DND-41 (cell line): ENCODE results near the gene MEI1.
"Not testable (repeated sequence)": the region's sequence is repeated elsewhere in the genome, so short reads cannot be mapped to it uniquely, and the experiment has no call there.

Experiments
- ATAC-seq: fragments of 200-7000 bp; cut with Tn5 transposase; 3 replicates; pipeline ENCODE4 v1.9.1; 2021; ENCODE audit warnings: low read depth; ENCODE audit not compliant: insufficient read depth
- DNase-seq: peaks from one replicate; pipeline ENCODE4 v3.0.0-alpha.2; 2020
- H2AFZ ChIP-seq: 2 replicates; pipeline ENCODE4 v1.6.0; 2012; ENCODE audit warnings: low read depth, low read length
- H3K27ac ChIP-seq: 2 replicates; pipeline ENCODE4 v1.5.1; 2012; ENCODE audit warnings: low read length, inconsistent platforms
- H3K27me3 ChIP-seq: fragments of 200-600 bp; sonication (generic); 2 replicates; pipeline ENCODE4 v1.6.0; 2012; ENCODE audit warnings: low read length, mild to moderate bottlenecking, inconsistent platforms; ENCODE audit not compliant: insufficient read depth, poor library complexity
- H3K36me3 ChIP-seq: 2 replicates; pipeline ENCODE4 v1.5.1; 2012; ENCODE audit warnings: low read length, inconsistent platforms; ENCODE audit not compliant: insufficient read depth
- H3K4me1 ChIP-seq: 2 replicates; pipeline ENCODE4 v1.5.1; 2012; ENCODE audit warnings: mild to moderate bottlenecking, low read length; ENCODE audit not compliant: insufficient read depth
- H3K4me2 ChIP-seq: 2 replicates; pipeline ENCODE4 v1.6.0; 2012; ENCODE audit warnings: mild to moderate bottlenecking, moderate library complexity, low read length, inconsistent platforms; ENCODE audit not compliant: insufficient read depth
- H3K4me3 ChIP-seq, 2 experiments: fragments of 200-600 bp in 1 of 2; shearing (Covaris generic) in 1 of 2; 2 replicates each; pipeline ENCODE4 v1.5.1; 2012 to 2016; ENCODE audit warnings: inconsistent platforms in 2 of 2, low read length in 2 of 2, mild to moderate bottlenecking in 2 of 2, low read depth in 1 of 2, moderate library complexity in 1 of 2
- H3K79me2 ChIP-seq: 2 replicates; pipeline ENCODE4 v1.6.0; 2012; ENCODE audit warnings: low read length, inconsistent platforms; ENCODE audit not compliant: insufficient read depth
- H3K9ac ChIP-seq: 2 replicates; pipeline ENCODE4 v1.6.0; 2012; ENCODE audit warnings: low read depth, mild to moderate bottlenecking, inconsistent platforms, low read length, moderate library complexity
- H3K9me3 ChIP-seq: 2 replicates; pipeline ENCODE4 v1.5.1; 2012; ENCODE audit warnings: low read length, moderate library complexity, mild to moderate bottlenecking, inconsistent platforms; ENCODE audit not compliant: insufficient read depth, severe bottlenecking
- H4K20me1 ChIP-seq: 2 replicates; pipeline ENCODE4 v1.6.0; 2012; ENCODE audit warnings: low read length; ENCODE audit not compliant: insufficient read depth
- EZH2 ChIP-seq: IDR thresholded peaks from 3 replicates; pipeline ENCODE4 v1.6.1; 2012; ENCODE audit warnings: borderline replicate concordance, low read depth, mild to moderate bottlenecking, moderate library complexity, low read length, inconsistent platforms; ENCODE audit not compliant: severe bottlenecking
- TF ChIP-seq, protein P1 (sequence below): IDR thresholded peaks from 2 replicates; pipeline ENCODE4 v1.5.1; 2012; ENCODE audit warnings: borderline replicate concordance, low read length, moderate library complexity, mild to moderate bottlenecking; ENCODE audit not compliant: poor library complexity, severe bottlenecking; ENCODE audit errors: extremely low read depth

Gene MEI1

DNA sequence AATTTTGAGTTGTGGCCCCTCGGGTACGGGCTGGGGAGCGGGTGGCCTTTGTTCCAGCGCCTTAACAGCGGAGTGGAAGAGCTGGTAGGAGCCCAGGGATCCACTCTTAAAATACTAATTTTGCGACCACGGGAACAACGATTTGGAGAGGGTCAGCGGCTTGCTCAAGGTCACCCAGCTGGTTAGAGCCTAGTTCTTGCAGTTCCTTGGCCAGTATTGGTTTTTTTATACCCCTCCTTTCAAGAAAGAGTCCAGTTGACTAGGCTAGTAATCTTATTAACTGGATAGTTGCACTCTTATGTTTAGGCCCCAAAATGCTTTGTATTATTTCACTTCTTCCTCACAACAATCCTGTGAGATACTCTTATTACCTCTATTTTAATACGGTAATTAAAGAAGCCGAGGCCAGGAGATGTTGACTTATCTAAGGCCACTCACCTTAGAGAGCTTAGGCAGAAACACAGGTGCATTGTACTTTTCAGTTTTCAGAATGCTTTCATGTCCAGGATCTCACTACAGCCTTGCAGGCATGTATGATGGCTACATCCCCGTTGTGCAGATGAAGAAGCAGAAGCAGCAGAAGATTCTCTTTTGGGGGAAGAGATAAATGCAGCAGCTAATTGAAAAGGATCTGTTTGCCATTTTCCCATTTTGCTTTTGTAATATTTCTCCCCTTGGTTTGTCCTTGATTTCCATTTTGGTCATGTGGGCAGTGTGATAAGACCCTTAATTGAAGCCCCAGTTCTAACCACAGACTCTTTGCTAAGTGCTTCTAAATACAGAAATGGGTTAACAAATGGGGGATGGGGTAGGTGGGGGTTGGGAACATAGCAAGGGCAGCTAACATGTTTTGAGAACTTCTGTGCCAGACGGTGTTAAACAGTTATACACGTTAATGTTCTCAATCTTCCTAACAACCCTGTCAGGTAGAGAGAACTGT is 135.0 kb downstream of the MEI1 start:
- H3K79me2 ChIP-seq: peaks cover 77% of the 10 kb centered on the region
- DNase-seq: no peak
- H3K36me3 ChIP-seq: peaks cover 48% of the 10 kb centered on the region
- peak overlapping the region; percentile 70 for H2AFZ ChIP-seq
- H4K20me1 ChIP-seq: peaks cover 42% of the 10 kb centered on the region
- ATAC-seq: no peak
- H3K4me1 ChIP-seq: peaks cover 62% of the 10 kb centered on the region
- no peaks in the 10 kb centered on the region for H3K27me3 ChIP-seq
- H3K4me3 ChIP-seq: peak overlapping the region; percentile 82 to 83
- H3K9ac ChIP-seq: peak overlapping the region; percentile 89
- peak overlapping the region; percentile 97 for H3K27ac ChIP-seq
- no peak for TF ChIP-seq EZH2
- TF ChIP-seq, protein P1, sequence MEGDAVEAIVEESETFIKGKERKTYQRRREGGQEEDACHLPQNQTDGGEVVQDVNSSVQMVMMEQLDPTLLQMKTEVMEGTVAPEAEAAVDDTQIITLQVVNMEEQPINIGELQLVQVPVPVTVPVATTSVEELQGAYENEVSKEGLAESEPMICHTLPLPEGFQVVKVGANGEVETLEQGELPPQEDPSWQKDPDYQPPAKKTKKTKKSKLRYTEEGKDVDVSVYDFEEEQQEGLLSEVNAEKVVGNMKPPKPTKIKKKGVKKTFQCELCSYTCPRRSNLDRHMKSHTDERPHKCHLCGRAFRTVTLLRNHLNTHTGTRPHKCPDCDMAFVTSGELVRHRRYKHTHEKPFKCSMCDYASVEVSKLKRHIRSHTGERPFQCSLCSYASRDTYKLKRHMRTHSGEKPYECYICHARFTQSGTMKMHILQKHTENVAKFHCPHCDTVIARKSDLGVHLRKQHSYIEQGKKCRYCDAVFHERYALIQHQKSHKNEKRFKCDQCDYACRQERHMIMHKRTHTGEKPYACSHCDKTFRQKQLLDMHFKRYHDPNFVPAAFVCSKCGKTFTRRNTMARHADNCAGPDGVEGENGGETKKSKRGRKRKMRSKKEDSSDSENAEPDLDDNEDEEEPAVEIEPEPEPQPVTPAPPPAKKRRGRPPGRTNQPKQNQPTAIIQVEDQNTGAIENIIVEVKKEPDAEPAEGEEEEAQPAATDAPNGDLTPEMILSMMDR: no peak
- no peaks in the 10 kb centered on the region for H3K9me3 ChIP-seq
- H3K4me2 ChIP-seq: peak overlapping the region; percentile 78

DNA sequence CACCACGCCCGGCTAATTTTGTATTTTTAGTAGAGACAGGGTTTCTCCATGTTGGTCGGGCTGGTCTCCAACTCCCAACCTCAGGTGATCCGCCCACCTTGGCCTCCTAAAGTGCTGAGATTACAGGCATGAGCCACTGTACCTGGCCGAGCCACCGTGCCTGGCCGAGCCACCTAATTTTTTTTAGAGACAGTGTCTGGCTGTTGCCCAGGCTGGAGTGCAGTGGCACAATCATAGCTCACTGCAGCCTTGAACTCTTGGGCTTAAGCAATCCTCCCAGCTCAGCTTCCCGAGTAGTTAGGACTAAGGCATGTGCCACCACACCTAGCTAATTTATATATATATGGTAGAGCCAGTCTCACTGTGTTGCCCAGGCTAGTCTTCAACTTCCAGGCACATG is 136.2 kb downstream of the MEI1 start:
- Histone ChIP-seq H3K27ac (peak overlapping the region; percentile 37), H3K36me3 (peaks cover 59% of the 10 kb centered on the region), H3K9ac (0 out of 2 replicates have a peak overlapping the region, but pooled peaks have one; percentile 15)

GRCh38 chr22:41836551-41836950 is 137.2 kb downstream of the MEI1 start:
- Histone ChIP-seq H3K27me3 (no peaks in the 10 kb centered on the region), H3K36me3 (peaks cover 69% of the 10 kb centered on the region), H3K27ac (peak overlapping the region; percentile 37; the same call in 1 of the 2 replicates), H3K9ac (no peak overlapping the region), H3K4me3 (no peak overlapping the region), H3K4me1 (peaks cover 67% of the 10 kb centered on the region), H3K4me2 (peak overlapping the region; percentile 31), H3K79me2 (peaks cover 94% of the 10 kb centered on the region), H4K20me1 (peaks cover 63% of the 10 kb centered on the region), H2AFZ (no peak overlapping the region), H3K9me3 (no peaks in the 10 kb centered on the region)
- DNase-seq (no peak), ATAC-seq (no peak)
- TF ChIP-seq, protein P1: no peak
- no peak for TF ChIP-seq EZH2

More for the DNA sequence above, 136.2 kb downstream of the MEI1 start:
- H3K27me3 ChIP-seq, H3K9me3 ChIP-seq, H2AFZ ChIP-seq, ATAC-seq, DNase-seq, H3K4me3 ChIP-seq: not testable (repeated sequence)
- Histone ChIP-seq H3K79me2 (peaks cover 89% of the 10 kb centered on the region), H4K20me1 (peaks cover 53% of the 10 kb centered on the region), H3K4me2 (peak overlapping the region; percentile 31), H3K4me1 (peaks cover 66% of the 10 kb centered on the region)

- peaks cover 97% of the 10 kb centered on the region for H3K79me2 ChIP-seq
- TF ChIP-seq, protein P1: no peak
- no peak for TF ChIP-seq EZH2
- peaks cover 77% of the 10 kb centered on the region for H3K4me1 ChIP-seq
- peak overlapping the region; percentile 15 for H3K27ac ChIP-seq
- DNase-seq (no peak), ATAC-seq (no peak)
- H3K9me3 ChIP-seq: no peaks in the 10 kb centered on the region
- no peak overlapping the region for H3K9ac ChIP-seq
- H3K36me3 ChIP-seq: peaks cover 85% of the 10 kb centered on the region
- H3K4me2 ChIP-seq: peak overlapping the region; percentile 15; the same call in 1 of the 2 replicates
- H3K27me3 ChIP-seq: no peaks in the 10 kb centered on the region
- H2AFZ ChIP-seq: no peak overlapping the region
- peaks cover 80% of the 10 kb centered on the region for H4K20me1 ChIP-seq
- H3K4me3 ChIP-seq: no peak overlapping the region
Observed at GRCh38 chr22:41838842-41839618, 139.7 kb downstream of the MEI1 start.
